ENCODE measurements around the gene CNN2. TPM values are rescaled to one million over a fixed set of nuclear protein-coding genes. Genes with fewer than 3 reads are reported as not detected.

Gene CNN2
- total RNA-seq, 2 donors from 2014 or later = 426 to 469 TPM

DNA sequence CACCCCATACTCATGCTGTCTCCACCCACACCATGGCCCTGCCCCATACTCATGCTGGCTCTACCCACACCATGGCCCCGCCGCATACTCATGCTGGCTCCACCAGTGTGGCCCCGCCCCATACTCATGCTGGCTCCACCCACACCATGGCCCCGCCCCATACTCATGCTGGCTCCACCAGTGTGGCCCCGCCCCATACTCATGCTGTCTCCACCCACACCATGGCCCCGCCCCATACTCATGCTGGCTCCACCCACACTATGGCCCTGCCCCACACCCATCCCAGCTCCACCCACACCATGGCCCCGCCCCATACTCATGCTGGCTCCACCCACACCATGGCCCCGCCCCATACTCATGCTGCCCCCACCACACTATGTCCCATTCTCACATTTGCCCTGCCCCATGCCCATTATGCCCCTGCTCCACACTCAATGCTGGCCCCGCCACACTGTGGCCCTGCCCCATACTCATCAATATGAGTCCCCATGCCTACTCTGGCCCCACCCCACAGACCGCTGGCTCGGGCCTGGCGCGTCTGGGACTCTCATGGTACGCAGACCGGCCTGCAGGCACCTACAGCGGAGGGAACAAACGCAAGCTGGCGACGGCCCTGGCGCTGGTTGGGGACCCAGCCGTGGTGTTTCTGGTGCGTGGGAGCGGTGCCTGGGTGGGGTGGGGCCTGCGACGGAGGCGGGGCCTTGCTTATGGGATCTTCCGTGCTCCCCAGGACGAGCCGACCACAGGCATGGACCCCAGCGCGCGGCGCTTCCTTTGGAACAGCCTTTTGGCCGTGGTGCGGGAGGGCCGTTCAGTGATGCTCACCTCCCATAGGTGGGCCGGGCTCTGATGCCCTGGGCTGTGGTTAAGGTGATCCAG lies 36.9 kb downstream of the CNN2 start:
- Mint-ChIP-seq H3K4me1 (peaks cover 5% of the 10 kb centered on the region), H3K27ac (no peak overlapping the region), H3K9me3 (no peaks in the 10 kb centered on the region), H3K27me3 (ENCODE audit: insufficient read depth) (peaks cover 26% of the 10 kb centered on the region), H3K36me3 (ENCODE audit: low read depth) (peaks cover 7% of the 10 kb centered on the region), H3K4me3 (no peak overlapping the region)
- peak; percentile 77 for DNase-seq
- H3K9ac ChIP-seq (ENCODE audit: extremely low read depth, low read length, poor library complexity, severe bottlenecking) = no peak overlapping the region
- H3K27me3 ChIP-seq (ENCODE audit: control insufficient read depth, insufficient read depth, low read length, poor library complexity, severe bottlenecking) = peaks cover 38% of the 10 kb centered on the region
- 92 to 96% methylated on average over 21 to 35 of the region's 37 CpGs for WGBS, 2 experiments (ENCODE audit: insufficient coverage in 1 of 2, insufficient read length in 1 of 2)
- H3K4me3 ChIP-seq (ENCODE audit: low read length) = no peak overlapping the region
- peaks cover 5% of the 10 kb centered on the region for H3K4me1 ChIP-seq (ENCODE audit: control insufficient read depth, insufficient read depth, low read length)
- peaks cover 7% of the 10 kb centered on the region for H3K36me3 ChIP-seq (ENCODE audit: control insufficient read depth, insufficient read depth, low read length)
- H3K9me3 ChIP-seq (ENCODE audit: control insufficient read depth, low read length) = no peaks in the 10 kb centered on the region
- H3K27ac ChIP-seq (ENCODE audit: low read depth, low read length) = no peak overlapping the region
- no peak for TF ChIP-seq CTCF (conservative IDR thresholded peaks at IDR 0.05)

DNA sequence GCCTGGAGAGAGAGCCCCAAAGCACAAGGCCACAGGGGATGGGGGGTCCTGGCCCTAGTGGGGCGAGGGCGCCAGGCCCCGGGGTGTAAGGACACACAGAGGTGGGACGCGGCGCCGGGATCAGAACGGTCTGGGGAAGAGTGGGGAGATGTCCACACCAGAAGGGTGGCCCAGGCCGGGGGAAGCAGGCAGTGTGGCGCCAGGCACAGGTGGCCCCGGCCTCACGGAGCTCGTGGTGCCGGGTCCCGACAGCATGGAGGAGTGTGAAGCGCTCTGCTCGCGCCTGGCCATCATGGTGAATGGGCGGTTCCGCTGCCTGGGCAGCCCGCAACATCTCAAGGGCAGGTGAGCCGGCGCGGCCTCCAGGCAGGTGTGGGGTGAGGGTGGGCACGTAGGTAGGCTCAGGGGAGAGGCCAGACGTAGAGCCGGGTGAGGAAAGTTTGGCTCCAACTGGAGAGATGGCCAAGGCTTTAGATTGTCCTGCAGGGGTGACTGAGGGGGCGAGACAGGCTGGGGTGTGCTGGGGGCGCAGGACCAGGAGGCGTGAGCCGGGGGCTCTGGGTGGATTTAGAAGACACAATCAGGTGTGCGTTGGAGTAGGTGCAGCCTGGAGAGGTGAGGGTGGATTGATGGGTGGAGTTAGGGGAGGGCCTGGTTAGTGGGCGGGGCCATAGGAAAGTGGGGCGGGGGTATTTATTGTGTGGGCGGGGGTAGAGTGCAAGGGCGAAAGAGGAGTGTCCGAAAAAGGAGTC lies 37.7 kb downstream of the CNN2 start:
- no peak overlapping the region for H3K27ac ChIP-seq (ENCODE audit: low read depth, low read length)
- no peaks in the 10 kb centered on the region for H3K36me3 ChIP-seq (ENCODE audit: control insufficient read depth, insufficient read depth, low read length)
- Mint-ChIP-seq H3K4me3 (peak overlapping the region; percentile 49), H3K27me3 (ENCODE audit: insufficient read depth) (peaks cover 32% of the 10 kb centered on the region), H3K36me3 (ENCODE audit: low read depth) (no peaks in the 10 kb centered on the region), H3K27ac (peak overlapping the region; percentile 55), H3K4me1 (peaks cover 5% of the 10 kb centered on the region), H3K9me3 (no peaks in the 10 kb centered on the region)
- H3K4me3 ChIP-seq (ENCODE audit: low read length) = no peak overlapping the region
- peaks cover 46% of the 10 kb centered on the region for H3K27me3 ChIP-seq (ENCODE audit: control insufficient read depth, insufficient read depth, low read length, poor library complexity, severe bottlenecking)
- H3K9ac ChIP-seq (ENCODE audit: extremely low read depth, low read length, poor library complexity, severe bottlenecking) = no peak overlapping the region
- H3K9me3 ChIP-seq (ENCODE audit: control insufficient read depth, low read length) = no peaks in the 10 kb centered on the region
- DNase-seq = peak; percentile 77
- WGBS, 2 experiments (ENCODE audit: insufficient coverage in 1 of 2, insufficient read length in 1 of 2) = 86 to 96% methylated on average over 24 to 37 of the region's 37 CpGs
- peaks cover 5% of the 10 kb centered on the region for H3K4me1 ChIP-seq (ENCODE audit: control insufficient read depth, insufficient read depth, low read length)
- no peak for TF ChIP-seq CTCF (conservative IDR thresholded peaks at IDR 0.05)

DNA sequence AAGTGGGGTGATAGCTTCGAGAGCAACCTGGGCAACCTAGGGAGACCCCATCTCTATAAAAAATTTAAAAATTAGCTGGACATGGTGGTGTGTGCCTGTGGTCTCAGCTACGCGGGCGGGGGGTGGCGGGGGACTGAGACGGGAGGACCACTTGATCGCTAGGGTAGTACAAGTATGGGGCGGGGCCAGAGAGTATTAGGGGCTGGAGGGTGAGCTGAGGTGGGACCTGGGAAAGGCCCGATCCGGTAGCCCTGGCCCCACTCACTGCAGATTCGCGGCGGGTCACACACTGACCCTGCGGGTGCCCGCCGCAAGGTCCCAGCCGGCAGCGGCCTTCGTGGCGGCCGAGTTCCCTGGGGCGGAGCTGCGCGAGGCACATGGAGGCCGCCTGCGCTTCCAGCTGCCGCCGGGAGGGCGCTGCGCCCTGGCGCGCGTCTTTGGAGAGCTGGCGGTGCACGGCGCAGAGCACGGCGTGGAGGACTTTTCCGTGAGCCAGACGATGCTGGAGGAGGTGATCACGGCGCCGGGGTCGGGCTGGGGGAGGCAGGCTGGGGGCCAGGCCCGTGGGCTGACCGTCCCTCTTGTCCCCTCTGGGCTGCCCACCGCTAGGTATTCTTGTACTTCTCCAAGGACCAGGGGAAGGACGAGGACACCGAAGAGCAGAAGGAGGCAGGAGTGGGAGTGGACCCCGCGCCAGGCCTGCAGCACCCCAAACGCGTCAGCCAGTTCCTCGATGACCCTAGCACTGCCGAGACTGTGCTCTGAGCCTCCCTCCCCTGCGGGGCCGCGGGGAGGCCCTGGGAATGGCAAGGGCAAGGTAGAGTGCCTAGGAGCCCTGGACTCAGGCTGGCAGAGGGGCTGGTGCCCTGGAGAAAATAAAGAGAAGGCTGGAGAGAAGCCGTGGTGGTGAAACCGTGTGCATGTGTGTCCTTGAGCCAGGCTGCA lies 38.5 kb downstream of the CNN2 start:
- peaks cover 38% of the 10 kb centered on the region for H3K27me3 Mint-ChIP-seq (ENCODE audit: insufficient read depth)
- no peaks in the 10 kb centered on the region for H3K36me3 ChIP-seq (ENCODE audit: control insufficient read depth, insufficient read depth, low read length)
- no peaks in the 10 kb centered on the region for H3K9me3 Mint-ChIP-seq
- H3K9ac ChIP-seq (ENCODE audit: extremely low read depth, low read length, poor library complexity, severe bottlenecking) = no peak overlapping the region
- H3K9me3 ChIP-seq (ENCODE audit: control insufficient read depth, low read length) = no peaks in the 10 kb centered on the region
- 13 to 14% methylated on average over 46 to 60 of the region's 60 CpGs for whole genome bisulfite sequencing, 2 experiments (ENCODE audit: insufficient coverage in 1 of 2, insufficient read length in 1 of 2)
- DNase-seq = peak; percentile 91
- peaks cover 55% of the 10 kb centered on the region for H3K27me3 ChIP-seq (ENCODE audit: control insufficient read depth, insufficient read depth, low read length, poor library complexity, severe bottlenecking)
- peaks cover 5% of the 10 kb centered on the region for H3K4me1 ChIP-seq (ENCODE audit: control insufficient read depth, insufficient read depth, low read length)
- H3K27ac Mint-ChIP-seq = peak overlapping the region; percentile 82
- no peaks in the 10 kb centered on the region for H3K36me3 Mint-ChIP-seq (ENCODE audit: low read depth)
- no peak overlapping the region for H3K4me3 ChIP-seq (ENCODE audit: low read length)
- H3K4me3 Mint-ChIP-seq = peak overlapping the region; percentile 49
- TF ChIP-seq CTCF (conservative IDR thresholded peaks at IDR 0.05) = peak; percentile 90
- peaks cover 5% of the 10 kb centered on the region for H3K4me1 Mint-ChIP-seq
- no peak overlapping the region for H3K27ac ChIP-seq (ENCODE audit: low read depth, low read length)
